ENCODE results near the gene VAC14.

- TF ChIP-seq EZH2 (IDR thresholded peaks at IDR 0.05) = no peak
- no peak for TF ChIP-seq CTCF (IDR thresholded peaks at IDR 0.05)
- no peak for TF ChIP-seq EZH2phosphoT487 (IDR thresholded peaks at IDR 0.05)
Observed at GRCh38 chr16:70686376-70687101, 114.4 kb downstream of the VAC14 start.
